GM23338 (cell line): ENCODE results near the gene IGSF21. TPM values are rescaled to one million over a fixed set of nuclear protein-coding genes. Genes with fewer than 3 reads are reported as not detected.

Source experiments
- ATAC-seq: fragments of 200-7000 bp; cut with Tn5 transposase; 3 replicates; pipeline ENCODE4 v1.9.1; 2020
- DNase-seq: peaks from one replicate; pipeline ENCODE4 v3.0.0-alpha.2; 2015; ENCODE audit warnings: low spot score
- H2AFZ ChIP-seq: fragments of 200-600 bp; sonication (generic); 2 replicates; pipeline ENCODE4 v1.8.0; 2016; ENCODE audit warnings: antibody characterized with exemption, mild to moderate bottlenecking, moderate library complexity
- H3F3A ChIP-seq: fragments of 200-600 bp; sonication (generic); replicated peaks from 2 replicates; pipeline ENCODE4 v1.8.0; 2017; ENCODE audit warnings: antibody characterized with exemption, mixed run types, low read depth
- H3K27ac ChIP-seq: fragments of 200-600 bp; sonication (generic); 2 replicates; pipeline ENCODE4 v1.6.1; 2016; ENCODE audit warnings: low read depth
- H3K27me3 ChIP-seq: fragments of 200-600 bp; sonication (generic); 2 replicates; pipeline ENCODE4 v1.8.0; 2016; ENCODE audit warnings: mild to moderate bottlenecking, mixed run types, moderate library complexity; ENCODE audit not compliant: insufficient read depth
- H3K36me3 ChIP-seq: fragments of 200-600 bp; sonication (generic); 2 replicates; pipeline ENCODE4 v1.8.0; 2016; ENCODE audit warnings: mild to moderate bottlenecking; ENCODE audit not compliant: insufficient read depth
- H3K4me1 ChIP-seq: fragments of 200-600 bp; sonication (generic); 2 replicates; pipeline ENCODE4 v1.8.0; 2016; ENCODE audit warnings: mild to moderate bottlenecking, moderate library complexity; ENCODE audit not compliant: insufficient read depth
- H3K4me2 ChIP-seq: fragments of 200-600 bp; sonication (generic); 2 replicates; pipeline ENCODE4 v1.7.1; 2017; ENCODE audit warnings: mixed run types
- H3K4me3 ChIP-seq: fragments of 200-600 bp; sonication (generic); 2 replicates; pipeline ENCODE4 v1.6.1; 2016; ENCODE audit warnings: mixed run types
- H3K79me2 ChIP-seq: fragments of 200-600 bp; sonication (generic); replicated peaks from 2 replicates; pipeline ENCODE4 v1.8.0; 2017; ENCODE audit warnings: mild to moderate bottlenecking; ENCODE audit not compliant: insufficient read depth
- H3K9me2 ChIP-seq: fragments of 200-600 bp; sonication (generic); 2 replicates; pipeline ENCODE4 v1.8.0; 2017; ENCODE audit not compliant: insufficient read depth
- H4K20me1 ChIP-seq: fragments of 200-600 bp; sonication (generic); replicated peaks from 2 replicates; pipeline ENCODE4 v1.8.0; 2017; ENCODE audit warnings: mild to moderate bottlenecking; ENCODE audit not compliant: insufficient read depth
- H3K27ac Mint-ChIP-seq: 2 replicates; pipeline ENCODE4 v1.8.0; 2020; ENCODE audit warnings: inconsistent platforms, mild to moderate bottlenecking, moderate library complexity, mixed read lengths
- H3K27me3 Mint-ChIP-seq: 3 replicates; pipeline ENCODE4 v1.8.0; 2022; ENCODE audit warnings: low read depth, mild to moderate bottlenecking, moderate library complexity, mixed read lengths, inconsistent platforms; ENCODE audit not compliant: insufficient read depth, poor library complexity
- H3K36me3 Mint-ChIP-seq: 3 replicates; pipeline ENCODE4 v1.8.0; 2021; ENCODE audit warnings: low read depth, mild to moderate bottlenecking, inconsistent platforms, moderate library complexity, mixed read lengths
- H3K4me1 Mint-ChIP-seq: 3 replicates; pipeline ENCODE4 v1.8.0; 2020; ENCODE audit warnings: mild to moderate bottlenecking, inconsistent platforms, mixed read lengths
- H3K4me3 Mint-ChIP-seq: 3 replicates; pipeline ENCODE4 v1.8.0; 2021; ENCODE audit warnings: moderate library complexity, mild to moderate bottlenecking, inconsistent platforms, mixed read lengths
- H3K9me3 Mint-ChIP-seq: 3 replicates; pipeline ENCODE4 v1.8.0; 2020; ENCODE audit warnings: moderate library complexity, mild to moderate bottlenecking, inconsistent platforms, mixed read lengths
- EZH2 ChIP-seq: fragments of 200-600 bp; sonication (generic); IDR thresholded peaks from one replicate; pipeline ENCODE4 v1.8.0; 2017; ENCODE audit warnings: antibody characterized with exemption, mild to moderate bottlenecking, low read depth; ENCODE audit not compliant: unreplicated experiment
- EZH2phosphoT487 ChIP-seq: fragments of 200-600 bp; sonication (generic); IDR thresholded peaks from one replicate; pipeline ENCODE4 v1.8.1; 2018; ENCODE audit warnings: antibody characterized with exemption; ENCODE audit not compliant: unreplicated experiment
- JUNB ChIP-seq: IDR thresholded peaks from one replicate; pipeline ENCODE4 v1.6.1; 2016; ENCODE audit warnings: antibody characterized with exemption; ENCODE audit not compliant: unreplicated experiment
- POLR2AphosphoS5 ChIP-seq: IDR thresholded peaks from 2 replicates; pipeline ENCODE4 v1.6.1; 2016; ENCODE audit warnings: antibody characterized with exemption, low read depth
- REST ChIP-seq: IDR thresholded peaks from one replicate; pipeline ENCODE4 v1.6.1; 2018; ENCODE audit warnings: antibody characterized with exemption; ENCODE audit not compliant: unreplicated experiment
- STAT1 ChIP-seq: IDR thresholded peaks from one replicate; pipeline ENCODE4 v1.6.1; 2016; ENCODE audit warnings: antibody characterized with exemption; ENCODE audit not compliant: unreplicated experiment
- ZNF114 ChIP-seq: fragments of 250-450 bp; sonication (Bioruptor Pico); IDR thresholded peaks from 2 replicates; pipeline ENCODE4 v1.5.0; 2020; ENCODE audit warnings: mild to moderate bottlenecking, moderate library complexity
- ZNF331 ChIP-seq: fragments of 250-450 bp; sonication (Bioruptor Pico); IDR thresholded peaks from 2 replicates; pipeline ENCODE4 v1.5.0; 2020; ENCODE audit warnings: low read depth, mild to moderate bottlenecking, moderate library complexity
- ZNF462 ChIP-seq: fragments of 250-450 bp; sonication (Bioruptor Pico); IDR thresholded peaks from 2 replicates; pipeline ENCODE4 v1.5.0; 2020; ENCODE audit warnings: mild to moderate bottlenecking, moderate library complexity
- polyA plus RNA-seq: library from polyadenylated mRNA; unstranded; fragments of >200 nt; fragmentation: Nextera tagmentation; extraction: Ambion mirVana; gene quantifications from 2 replicates; pipeline ENCODE4 v1.2.1, GENCODE V29; 2016
- total RNA-seq: library from RNA; depleted of rRNA; stranded (reverse); fragments of >200 nt; shearing (Covaris generic); gene quantifications from 2 replicates; pipeline ENCODE4 v1.2.3, GENCODE V29; 2014
- TF ChIP-seq, protein P1 (sequence below): IDR thresholded peaks from 2 replicates; pipeline ENCODE4 v1.6.1; 2016; ENCODE audit warnings: antibody characterized with exemption

Gene IGSF21
- total and polyA plus RNA-seq, 2 experiments from 2014 or later = 15.6 to 15.7 TPM

GRCh38 chr1:18200918-18201317 lies 93.3 kb downstream of the IGSF21 start (continued):
- no peak for TF ChIP-seq REST
- no peak for TF ChIP-seq JUNB
- no peak for TF ChIP-seq ZNF331
- TF ChIP-seq ZNF114 (CRISPR knock-in tag) = no peak
- TF ChIP-seq STAT1 = no peak

- no peak for ATAC-seq
- no peak overlapping the region for H2AFZ ChIP-seq
- no peaks in the 10 kb centered on the region for H3K79me2 ChIP-seq
- no peak overlapping the region for H3K27ac Mint-ChIP-seq
- no peak for DNase-seq
- no peak overlapping the region for H3K4me3 Mint-ChIP-seq
- no peaks in the 10 kb centered on the region for H3K27me3 ChIP-seq
- H3K4me1 Mint-ChIP-seq = peaks cover 36% of the 10 kb centered on the region
- peaks cover 6% of the 10 kb centered on the region; the same call in 2 of the 3 replicates for H3K36me3 Mint-ChIP-seq
- peaks cover 5% of the 10 kb centered on the region for H3K27me3 Mint-ChIP-seq
- H4K20me1 ChIP-seq = no peaks in the 10 kb centered on the region; the same call in none of the 2 replicates
- H3K4me2 ChIP-seq = no peak overlapping the region
- TF ChIP-seq JUNB (no peak), ZNF331 (no peak), ZNF114 (CRISPR knock-in tag) (no peak), POLR2AphosphoS5 (no peak), ZNF462 (CRISPR knock-in tag) (no peak), EZH2 (no peak), STAT1 (no peak), EZH2phosphoT487 (no peak)
- TF ChIP-seq, protein P1, sequence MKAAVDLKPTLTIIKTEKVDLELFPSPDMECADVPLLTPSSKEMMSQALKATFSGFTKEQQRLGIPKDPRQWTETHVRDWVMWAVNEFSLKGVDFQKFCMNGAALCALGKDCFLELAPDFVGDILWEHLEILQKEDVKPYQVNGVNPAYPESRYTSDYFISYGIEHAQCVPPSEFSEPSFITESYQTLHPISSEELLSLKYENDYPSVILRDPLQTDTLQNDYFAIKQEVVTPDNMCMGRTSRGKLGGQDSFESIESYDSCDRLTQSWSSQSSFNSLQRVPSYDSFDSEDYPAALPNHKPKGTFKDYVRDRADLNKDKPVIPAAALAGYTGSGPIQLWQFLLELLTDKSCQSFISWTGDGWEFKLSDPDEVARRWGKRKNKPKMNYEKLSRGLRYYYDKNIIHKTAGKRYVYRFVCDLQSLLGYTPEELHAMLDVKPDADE = no peak
- 0 out of 2 replicates have a peak, but pooled peaks cover 3% of the 10 kb centered on the region for H3F3A ChIP-seq
- H3K4me1 ChIP-seq = peaks cover 41% of the 10 kb centered on the region
- no peaks in the 10 kb centered on the region for H3K36me3 ChIP-seq
- H3K9me2 ChIP-seq = no peaks in the 10 kb centered on the region
- no peak overlapping the region for H3K27ac ChIP-seq
- peaks cover 7% of the 10 kb centered on the region for H3K9me3 Mint-ChIP-seq
- no peak overlapping the region for H3K4me3 ChIP-seq
Observed at GRCh38 chr1:18201997-18202719, 94.6 kb downstream of the IGSF21 start.
